GM20000 (cell line): ENCODE data around the gene FADS1.

ENCODE experiments used
- DNase-seq: peaks from one replicate; pipeline ENCODE4 v3.0.0; 2012; ENCODE audit warnings: low spot score
- TF ChIP-seq, protein P1 (sequence below): IDR thresholded peaks from 2 replicates; pipeline ENCODE4 v1.5.1; 2012; ENCODE audit warnings: mild to moderate bottlenecking, control low read depth; ENCODE audit errors: extremely low read depth, missing control alignments

Gene FADS1

DNA sequence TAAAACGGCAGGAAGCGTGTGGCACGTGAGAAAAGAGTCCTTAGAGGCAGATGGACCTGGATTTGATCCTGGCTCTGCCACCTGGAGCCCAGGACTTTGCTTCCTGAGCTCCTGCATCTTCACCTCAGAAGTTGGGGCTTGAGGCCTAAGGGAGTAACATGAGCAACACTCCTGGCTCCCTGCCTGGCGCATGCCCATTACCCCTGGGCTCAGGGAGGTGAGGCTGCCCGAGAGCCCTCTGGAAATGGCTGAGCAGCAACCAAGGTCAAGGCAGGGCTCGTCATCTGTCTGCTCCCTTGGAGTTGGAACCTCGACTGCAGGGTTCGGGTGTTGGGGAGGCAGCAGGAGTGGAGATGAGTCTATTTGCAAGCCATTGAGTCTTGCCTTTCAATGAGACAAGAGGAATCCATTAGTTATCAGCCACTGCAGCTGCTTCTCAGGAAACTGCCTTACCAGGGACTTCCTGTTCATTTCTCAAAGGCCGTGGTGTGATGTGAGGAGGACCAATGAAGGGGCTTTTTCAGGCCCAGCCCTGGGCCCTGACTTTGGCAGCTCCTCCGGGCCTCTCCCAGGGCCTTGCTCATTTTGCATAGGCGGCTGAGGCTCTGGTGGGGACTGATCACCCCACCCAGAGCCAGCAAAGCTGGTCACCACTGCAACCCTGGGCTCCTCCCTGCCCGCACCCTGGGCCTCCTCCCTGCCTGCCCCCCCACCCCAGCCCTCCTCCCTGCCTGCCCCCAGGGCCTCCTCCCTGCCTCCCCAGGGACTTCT is 17.7 kb upstream of the FADS1 start:
- peak; percentile 86 for DNase-seq
- TF ChIP-seq, protein P1, sequence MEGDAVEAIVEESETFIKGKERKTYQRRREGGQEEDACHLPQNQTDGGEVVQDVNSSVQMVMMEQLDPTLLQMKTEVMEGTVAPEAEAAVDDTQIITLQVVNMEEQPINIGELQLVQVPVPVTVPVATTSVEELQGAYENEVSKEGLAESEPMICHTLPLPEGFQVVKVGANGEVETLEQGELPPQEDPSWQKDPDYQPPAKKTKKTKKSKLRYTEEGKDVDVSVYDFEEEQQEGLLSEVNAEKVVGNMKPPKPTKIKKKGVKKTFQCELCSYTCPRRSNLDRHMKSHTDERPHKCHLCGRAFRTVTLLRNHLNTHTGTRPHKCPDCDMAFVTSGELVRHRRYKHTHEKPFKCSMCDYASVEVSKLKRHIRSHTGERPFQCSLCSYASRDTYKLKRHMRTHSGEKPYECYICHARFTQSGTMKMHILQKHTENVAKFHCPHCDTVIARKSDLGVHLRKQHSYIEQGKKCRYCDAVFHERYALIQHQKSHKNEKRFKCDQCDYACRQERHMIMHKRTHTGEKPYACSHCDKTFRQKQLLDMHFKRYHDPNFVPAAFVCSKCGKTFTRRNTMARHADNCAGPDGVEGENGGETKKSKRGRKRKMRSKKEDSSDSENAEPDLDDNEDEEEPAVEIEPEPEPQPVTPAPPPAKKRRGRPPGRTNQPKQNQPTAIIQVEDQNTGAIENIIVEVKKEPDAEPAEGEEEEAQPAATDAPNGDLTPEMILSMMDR: no peak

DNA sequence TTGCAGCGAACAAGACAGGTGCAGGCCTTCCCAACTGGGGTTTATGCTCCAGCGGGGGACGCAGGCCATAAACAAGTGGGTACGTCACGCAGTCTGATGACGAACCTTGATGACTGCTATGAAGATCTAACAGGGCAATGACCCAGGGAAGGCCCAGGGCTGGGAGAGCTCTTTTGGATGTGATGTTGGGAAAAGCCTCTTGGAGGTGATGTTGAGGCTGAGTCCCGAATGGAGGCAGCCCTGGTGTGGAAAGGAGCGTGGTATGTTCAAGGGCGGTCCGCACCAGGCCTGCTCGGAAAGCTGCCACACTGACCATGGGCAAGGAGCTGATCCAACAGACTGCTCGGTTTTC is 17.1 kb upstream of the FADS1 start:
- TF ChIP-seq, protein P1: no peak
- no peak for DNase-seq

DNA sequence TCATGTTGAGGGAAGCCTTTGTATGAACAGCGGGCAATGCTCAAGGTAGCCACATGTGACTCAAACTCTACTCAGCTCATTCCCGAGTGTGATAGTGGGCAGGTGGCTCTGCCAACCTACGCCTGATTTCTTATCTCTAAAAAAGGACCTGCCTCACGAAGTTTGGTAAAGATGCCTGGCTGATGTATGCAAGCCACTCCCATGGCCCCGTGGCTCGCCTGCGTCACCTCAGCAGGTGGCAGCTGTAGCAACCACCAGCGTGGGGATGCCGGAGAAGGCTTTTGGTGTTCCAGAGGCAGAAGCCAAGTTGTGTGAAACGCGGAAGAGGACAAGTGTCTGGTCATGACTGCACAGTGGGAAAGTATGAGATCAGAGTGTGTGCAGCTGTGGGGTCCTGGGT is 16.7 kb upstream of the FADS1 start:
- TF ChIP-seq, protein P1: no peak
- DNase-seq: no peak

- no peak for DNase-seq
- TF ChIP-seq, protein P1: no peak
Measured at GRCh38 chr11:61832754-61833153, 16.0 kb upstream of the FADS1 start.

DNA sequence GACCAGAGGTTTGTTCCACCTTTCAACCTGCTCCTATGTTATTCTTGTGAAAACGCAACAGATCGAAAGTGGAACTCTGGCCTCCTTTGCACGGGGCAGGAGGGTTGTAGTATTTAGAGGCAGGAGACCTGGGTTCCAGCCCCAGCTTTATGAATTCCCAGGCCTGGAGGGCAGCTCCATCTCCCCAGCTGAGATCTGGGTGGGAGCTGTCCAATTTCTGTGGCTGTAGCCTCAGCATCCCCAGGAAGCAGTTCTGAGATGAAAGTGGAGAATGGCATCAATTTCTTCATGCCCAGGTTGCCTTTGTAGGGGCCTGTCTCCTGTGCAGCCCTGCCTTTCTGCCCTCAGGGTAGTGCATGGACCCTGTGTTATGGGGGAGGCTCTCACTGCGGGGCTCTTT is 15.4 kb upstream of the FADS1 start:
- TF ChIP-seq, protein P1: no peak
- no peak for DNase-seq

GRCh38 chr11:61830237-61831105 is 13.7 kb upstream of the FADS1 start:
- no peak for DNase-seq
- TF ChIP-seq, protein P1: no peak

- TF ChIP-seq, protein P1: no peak
- no peak for DNase-seq
Measured at GRCh38 chr11:61829806-61830205, 13.0 kb upstream of the FADS1 start.
